ENCODE measurements around the gene DGKB.

DNA sequence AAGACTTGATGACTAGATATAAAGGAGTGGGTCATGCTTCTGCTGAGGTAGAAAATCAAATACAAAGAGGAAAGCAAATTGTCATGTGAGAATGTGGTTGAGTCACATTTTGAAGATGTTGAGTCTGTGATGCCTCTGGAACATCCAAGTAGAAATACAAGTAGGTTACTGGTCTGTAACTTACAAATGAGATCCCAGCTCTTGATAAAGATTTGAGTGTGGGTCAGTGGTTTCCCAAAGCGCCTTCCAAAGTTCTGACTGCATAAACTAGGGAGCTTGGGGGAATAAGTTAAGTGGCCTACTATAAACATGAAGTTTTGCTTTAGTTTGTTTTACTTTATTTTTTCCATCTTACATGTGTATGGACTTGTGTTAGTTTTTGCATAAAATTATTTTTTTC lies 768.8 kb downstream of the DGKB start:
- TF ChIP-seq, protein P1, sequence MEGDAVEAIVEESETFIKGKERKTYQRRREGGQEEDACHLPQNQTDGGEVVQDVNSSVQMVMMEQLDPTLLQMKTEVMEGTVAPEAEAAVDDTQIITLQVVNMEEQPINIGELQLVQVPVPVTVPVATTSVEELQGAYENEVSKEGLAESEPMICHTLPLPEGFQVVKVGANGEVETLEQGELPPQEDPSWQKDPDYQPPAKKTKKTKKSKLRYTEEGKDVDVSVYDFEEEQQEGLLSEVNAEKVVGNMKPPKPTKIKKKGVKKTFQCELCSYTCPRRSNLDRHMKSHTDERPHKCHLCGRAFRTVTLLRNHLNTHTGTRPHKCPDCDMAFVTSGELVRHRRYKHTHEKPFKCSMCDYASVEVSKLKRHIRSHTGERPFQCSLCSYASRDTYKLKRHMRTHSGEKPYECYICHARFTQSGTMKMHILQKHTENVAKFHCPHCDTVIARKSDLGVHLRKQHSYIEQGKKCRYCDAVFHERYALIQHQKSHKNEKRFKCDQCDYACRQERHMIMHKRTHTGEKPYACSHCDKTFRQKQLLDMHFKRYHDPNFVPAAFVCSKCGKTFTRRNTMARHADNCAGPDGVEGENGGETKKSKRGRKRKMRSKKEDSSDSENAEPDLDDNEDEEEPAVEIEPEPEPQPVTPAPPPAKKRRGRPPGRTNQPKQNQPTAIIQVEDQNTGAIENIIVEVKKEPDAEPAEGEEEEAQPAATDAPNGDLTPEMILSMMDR (optimal IDR thresholded peaks at IDR 0.05 in 1 of 3, IDR thresholded peaks at IDR 0.05 in 1 of 3, conservative IDR thresholded peaks at IDR 0.05 in 1 of 3; ENCODE audit: extremely low read depth in 1 of 3, insufficient read depth in 2 of 3, low read length in 3 of 3): no peak
- no peak for TF ChIP-seq EZH2 (IDR thresholded peaks at IDR 0.05; ENCODE audit: low read length)

Measured in keratinocyte (primary cell).